CD14-positive monocyte (primary cell): ENCODE measurements around the gene ZNF689. TPM values are rescaled to one million over a fixed set of nuclear protein-coding genes. Genes with fewer than 3 reads are reported as not detected.

Source experiments
- DNase-seq, 3 donors: peaks; one replicate each; pipeline ENCODE4 v3.0.0-alpha.2; 2011 to 2022
- H2AFZ ChIP-seq: 2 replicates; pipeline ENCODE4 v1.6.0; 2012; ENCODE audit warnings: mild to moderate bottlenecking, low read depth, low read length, inconsistent platforms; ENCODE audit not compliant: insufficient read depth, poor library complexity, severe bottlenecking
- H3K27ac ChIP-seq, 2 donors: 1 replicate in 1 of 2; 2 replicates in 1 of 2; pipeline ENCODE4 v1.5.1; 2012 to 2013; ENCODE audit warnings: low read length in 2 of 2, control low read depth in 1 of 2, inconsistent platforms in 1 of 2, low read depth in 1 of 2, mild to moderate bottlenecking in 1 of 2
- H3K27me3 ChIP-seq, 2 donors: one replicate each; pipeline versions ENCODE4 v1.6.0 to v1.6.1; 2011 to 2013; ENCODE audit warnings: low read length in 2 of 2; ENCODE audit not compliant: control insufficient read depth in 2 of 2, insufficient read depth in 2 of 2
- H3K36me3 ChIP-seq, 2 donors: replicated peaks in 1 of 2; 1 replicate in 1 of 2; 2 replicates in 1 of 2; pipeline versions ENCODE4 v1.5.1 to v1.6.1; 2012 to 2013; ENCODE audit warnings: low read length in 2 of 2, control low read depth in 1 of 2, inconsistent platforms in 1 of 2, mild to moderate bottlenecking in 1 of 2; ENCODE audit not compliant: insufficient read depth in 2 of 2, control insufficient read depth in 1 of 2
- H3K4me1 ChIP-seq, 2 donors: 1 replicate in 1 of 2; 2 replicates in 1 of 2; pipeline versions ENCODE4 v1.5.1 to v1.6.1; 2012 to 2013; ENCODE audit warnings: low read length in 2 of 2, control low read depth in 1 of 2, inconsistent platforms in 1 of 2, mild to moderate bottlenecking in 1 of 2, moderate library complexity in 1 of 2; ENCODE audit not compliant: insufficient read depth in 2 of 2, control insufficient read depth in 1 of 2
- H3K4me2 ChIP-seq: replicated peaks from 2 replicates; pipeline ENCODE3; 2012; ENCODE audit warnings: low read length, moderate library complexity, mild to moderate bottlenecking; ENCODE audit not compliant: poor library complexity, severe bottlenecking; ENCODE audit errors: extremely low read depth
- H3K4me3 ChIP-seq, 3 experiments: fragments of 200-600 bp in 1 of 3; sonication (generic) in 1 of 3; replicated peaks in 1 of 3; 1 replicate in 2 of 3; 2 replicates in 1 of 3; pipeline ENCODE4 v1.5.1; 2011 to 2013; ENCODE audit warnings: low read length in 3 of 3, mild to moderate bottlenecking in 3 of 3, control low read depth in 2 of 3, low read depth in 2 of 3, inconsistent platforms in 1 of 3, moderate library complexity in 1 of 3
- H3K79me2 ChIP-seq: 2 replicates; pipeline ENCODE4 v1.6.0; 2012; ENCODE audit warnings: mild to moderate bottlenecking, control low read depth, inconsistent platforms, low read length, moderate library complexity; ENCODE audit not compliant: insufficient read depth
- H3K9ac ChIP-seq: 2 replicates; pipeline ENCODE4 v1.6.0; 2017; ENCODE audit warnings: low read length, mild to moderate bottlenecking; ENCODE audit not compliant: insufficient read depth, poor library complexity, severe bottlenecking
- H3K9me3 ChIP-seq, 2 donors: replicated peaks in 1 of 2; 1 replicate in 1 of 2; 2 replicates in 1 of 2; pipeline versions ENCODE4 v1.5.1 to v1.6.1; 2012 to 2013; ENCODE audit warnings: low read length in 2 of 2, control low read depth in 1 of 2; ENCODE audit not compliant: control insufficient read depth in 1 of 2, insufficient read depth in 1 of 2
- H4K20me1 ChIP-seq: 2 replicates; pipeline ENCODE4 v1.6.0; 2012; ENCODE audit warnings: mild to moderate bottlenecking, low read length, control low read depth, moderate library complexity; ENCODE audit not compliant: insufficient read depth
- H3K27ac Mint-ChIP-seq, 7 donors: one replicate each; pipeline ENCODE4 v1.8.0; 2020; ENCODE audit warnings: mild to moderate bottlenecking in 7 of 7, mixed read lengths in 7 of 7, moderate library complexity in 6 of 7, inconsistent platforms in 2 of 7
- H3K27me3 Mint-ChIP-seq, 3 donors: one replicate each; pipeline ENCODE4 v1.8.0; 2021 to 2022; ENCODE audit warnings: low read depth in 3 of 3, mild to moderate bottlenecking in 3 of 3, mixed read lengths in 3 of 3, moderate library complexity in 3 of 3, inconsistent platforms in 1 of 3
- H3K36me3 Mint-ChIP-seq, 2 donors: one replicate each; pipeline ENCODE4 v1.8.0; 2020; ENCODE audit warnings: mixed read lengths in 2 of 2, inconsistent platforms in 1 of 2, mild to moderate bottlenecking in 1 of 2
- H3K4me1 Mint-ChIP-seq: one replicate; pipeline ENCODE4 v1.8.0; 2020; ENCODE audit warnings: mild to moderate bottlenecking, mixed read lengths
- H3K4me3 Mint-ChIP-seq, 2 donors: one replicate each; pipeline ENCODE4 v1.8.0; 2020; ENCODE audit warnings: mild to moderate bottlenecking in 2 of 2, mixed read lengths in 2 of 2, moderate library complexity in 1 of 2
- H3K9me3 Mint-ChIP-seq, 7 donors: one replicate each; pipeline ENCODE4 v1.8.0; 2020 to 2022; ENCODE audit warnings: mixed read lengths in 7 of 7, mild to moderate bottlenecking in 6 of 7, moderate library complexity in 6 of 7, inconsistent platforms in 2 of 7
- CTCF ChIP-seq: fragments of 200-600 bp; IDR thresholded peaks from one replicate; pipeline ENCODE4 v1.8.0; 2022; ENCODE audit warnings: antibody characterized with exemption, mild to moderate bottlenecking
- WGBS: methylation state at CpG from one replicate; pipeline ENCODE4 v1.1.5; 2013; ENCODE audit warnings: missing lambda C conversion rate; ENCODE audit not compliant: insufficient coverage; 5-methylcytosine and 5-hydroxymethylcytosine counted together
- intact Hi-C, 2 donors: fragments of 100-400 bp; cut with micrococcal nuclease; formaldehyde crosslinking; loops; one replicate each; pipeline versions ENCODE4 v1.15.0 to v1.15.1; 2023
- polyA plus RNA-seq, 3 donors: library from polyadenylated mRNA; depleted of rRNA in 1 of 3; unstranded in 2 of 3; stranded (reverse) in 1 of 3; fragments of 300-500 nt in 2 of 3; fragments of >200 nt in 1 of 3; fragmentation: Illumina TruSeq in 2 of 3; gene quantifications; 1 replicate in 2 of 3; 2 replicates in 1 of 3; pipeline ENCODE4 v1.2.3, GENCODE V29; 2012 to 2021

ZNF689 gene
- polyA plus RNA-seq, 3 donors = 4.1 to 11.2 (median 8.0) TPM

- H3K4me3 Mint-ChIP-seq = no peak overlapping the region
- H3K36me3 ChIP-seq = no peaks in the 10 kb centered on the region
- TF ChIP-seq CTCF = no peak
- H3K4me3 ChIP-seq = no peak overlapping the region
- peaks cover 0 to 2% (median 0%) of the 10 kb centered on the region in 3 donors for H3K27me3 Mint-ChIP-seq
- no peak overlapping the region for H3K27ac Mint-ChIP-seq
- H3K27me3 ChIP-seq = no peaks in the 10 kb centered on the region
- H3K36me3 Mint-ChIP-seq = no peaks in the 10 kb centered on the region
- H3K9me3 Mint-ChIP-seq = peaks cover 0 to 10% (median 4%) of the 10 kb centered on the region in 7 donors
- no peaks in the 10 kb centered on the region for H4K20me1 ChIP-seq
- WGBS = 89% methylated on average over 3 of the region's 5 CpGs
- H3K9me3 ChIP-seq = peaks cover 0 to 6% of the 10 kb centered on the region in 2 donors
- H3K4me2 ChIP-seq = no peak overlapping the region
- DNase-seq = no peak
- peaks cover 6% of the 10 kb centered on the region for H3K4me1 Mint-ChIP-seq
- H3K9ac ChIP-seq = no peak overlapping the region
- H2AFZ ChIP-seq = no peak overlapping the region
- intact Hi-C loops = loop anchor here in 1 of 2 donors (10.0 kb wide), 2 partner anchors 65 to 175 kb away; partner anchors contain the start of genes SEPHS2 and ZNF764
- H3K27ac ChIP-seq = no peak overlapping the region
- H3K79me2 ChIP-seq = no peaks in the 10 kb centered on the region
- H3K4me1 ChIP-seq = peaks cover 0 to 4% of the 10 kb centered on the region in 2 donors
These were observed 9.4 kb upstream of the ZNF689 start for GRCh38 chr16:30619638-30620037.

GRCh38 chr16:30619202-30619601 lies 9.0 kb upstream of the ZNF689 start:
- no peak overlapping the region for H2AFZ ChIP-seq
- no peak for DNase-seq
- no peaks in the 10 kb centered on the region for H3K36me3 Mint-ChIP-seq
- peaks cover 0 to 6% of the 10 kb centered on the region in 2 donors for H3K9me3 ChIP-seq
- no peak for TF ChIP-seq CTCF
- H3K79me2 ChIP-seq = no peaks in the 10 kb centered on the region
- H3K9ac ChIP-seq = no peak overlapping the region
- WGBS = 60% methylated on average over 3 of the region's 4 CpGs
- no peak overlapping the region for H3K4me3 Mint-ChIP-seq
- no peak overlapping the region for H3K4me3 ChIP-seq
- H3K4me1 Mint-ChIP-seq = peaks cover 10% of the 10 kb centered on the region
- no peaks in the 10 kb centered on the region for H3K27me3 ChIP-seq
- H3K4me2 ChIP-seq = no peak overlapping the region
- H3K9me3 Mint-ChIP-seq = peaks cover 0 to 9% (median 4%) of the 10 kb centered on the region in 7 donors
- H3K36me3 ChIP-seq = no peaks in the 10 kb centered on the region
- H3K4me1 ChIP-seq = peaks cover 4 to 8% of the 10 kb centered on the region in 2 donors
- intact Hi-C loops = loop anchor here in 1 of 2 donors (10.0 kb wide), 2 partner anchors 64 to 174 kb away; partner anchors contain the start of genes SEPHS2 and ZNF764
- H4K20me1 ChIP-seq = no peaks in the 10 kb centered on the region
- no peak overlapping the region for H3K27ac Mint-ChIP-seq
- H3K27ac ChIP-seq = no peak overlapping the region
- H3K27me3 Mint-ChIP-seq = peaks cover 0 to 2% (median 0%) of the 10 kb centered on the region in 3 donors
